Fibroblast of gingiva (primary cell): ENCODE measurements around the gene ITGB4.
"Not testable (repeated sequence)": the region's sequence is repeated elsewhere in the genome, so short reads cannot be mapped to it uniquely, and the experiment has no call there.

Source experiments
- DNase-seq: peaks from one replicate; pipeline ENCODE4 v3.0.0-alpha.2; 2011; ENCODE audit warnings: low read depth

The ITGB4 gene

GRCh38 chr17:75771334-75772281 lies 50.3 kb downstream of the ITGB4 start:
- peak; percentile 40 for DNase-seq

- no peak for DNase-seq
Measured at GRCh38 chr17:75773121-75773807, 52.0 kb downstream of the ITGB4 start.

GRCh38 chr17:75773808-75774470 lies 52.7 kb downstream of the ITGB4 start:
- DNase-seq = no peak

- DNase-seq = no peak
Measured at GRCh38 chr17:75774471-75774990, 53.3 kb downstream of the ITGB4 start.

- peak; percentile 55 for DNase-seq
Measured at GRCh38 chr17:75774991-75775668, 53.9 kb downstream of the ITGB4 start.

- DNase-seq = peak; percentile 46
Measured at GRCh38 chr17:75776386-75777295, 55.4 kb downstream of the ITGB4 start.

- DNase-seq = no peak
Measured at GRCh38 chr17:75777296-75777922, 56.1 kb downstream of the ITGB4 start.

- DNase-seq = not testable (repeated sequence)
Measured at GRCh38 chr17:75778066-75778860, 57.0 kb downstream of the ITGB4 start.

GRCh38 chr17:75778861-75779249 lies 57.6 kb downstream of the ITGB4 start:
- no peak for DNase-seq

GRCh38 chr17:75779250-75779986 lies 58.2 kb downstream of the ITGB4 start:
- peak; percentile 100 for DNase-seq

GRCh38 chr17:75779987-75780889 lies 59.0 kb downstream of the ITGB4 start:
- no peak for DNase-seq

GRCh38 chr17:75783069-75783783 lies 62.0 kb downstream of the ITGB4 start:
- peak; percentile 60 for DNase-seq

- no peak for DNase-seq
Measured at GRCh38 chr17:75783803-75784472, 62.7 kb downstream of the ITGB4 start.

GRCh38 chr17:75784473-75785015 lies 63.3 kb downstream of the ITGB4 start, which contains the start of gene UNK:
UNK (plus strand) TSS chr17:75784806; CDS start chr17:75784881, 75 bp downstream.
- peak; percentile 100 for DNase-seq

- DNase-seq = peak; percentile 94
Measured at GRCh38 chr17:75785016-75785890, 64.0 kb downstream of the ITGB4 start.
